ENCODE measurements around the gene RRAGD.

- TF ChIP-seq EZH2 (IDR thresholded peaks at IDR 0.05; ENCODE audit: borderline replicate concordance, insufficient read depth, low read depth, low read length, poor library complexity, severe bottlenecking) (no peak), CTCF (IDR thresholded peaks at IDR 0.05) (no peak)
These were observed 31.6 kb upstream of the RRAGD start for GRCh38 chr6:89443658-89444057.

Measured in B cell (primary cell).